Gastroesophageal sphincter (tissue), 4 donors: ENCODE results near the gene KMT2C. TPM values are rescaled to one million over a fixed set of nuclear protein-coding genes. Genes with fewer than 3 reads are reported as not detected.
A peak's percentile ranks its signal among the peaks of the same experiment; 100 is the strongest.

Experiments
- ATAC-seq: fragments of 150-250 bp; one replicate; pipeline ENCODE4 v1.9.1; 2016; ENCODE audit warnings: mild to moderate bottlenecking, moderate library complexity
- H3K27ac ChIP-seq, 4 donors: fragments of 200-600 bp; sonication (generic) in 3 of 4; 1 replicate in 3 of 4; 2 replicates in 1 of 4; pipeline ENCODE4 v1.5.1; 2016 to 2019
- H3K27me3 ChIP-seq: fragments of 200-600 bp; sonication (generic); one replicate; pipeline ENCODE4 v1.5.1; 2019
- H3K36me3 ChIP-seq, 2 donors: fragments of 200-600 bp; sonication (generic); one replicate each; pipeline ENCODE4 v1.5.1; 2019; ENCODE audit warnings: control low read depth in 1 of 2
- H3K4me1 ChIP-seq, 3 donors: fragments of 200-600 bp; sonication (generic); 1 replicate in 2 of 3; 2 replicates in 1 of 3; pipeline ENCODE4 v1.5.1; 2016 to 2019; ENCODE audit warnings: control low read depth in 2 of 3
- H3K4me3 ChIP-seq, 2 donors: fragments of 200-600 bp; sonication (generic); one replicate each; pipeline ENCODE4 v1.5.1; 2019; ENCODE audit warnings: mild to moderate bottlenecking in 1 of 2, moderate library complexity in 1 of 2
- H3K9me3 ChIP-seq, 3 donors: fragments of 200-600 bp; sonication (generic); one replicate each; pipeline ENCODE4 v1.5.1; 2017 to 2019; ENCODE audit warnings: control low read depth in 2 of 3
- EP300 ChIP-seq: sonication (generic); formaldehyde crosslinking; IDR thresholded peaks from one replicate; pipeline ENCODE4 v1.6.1; 2017; ENCODE audit warnings: antibody characterized with exemption, mild to moderate bottlenecking
- POLR2A ChIP-seq, 2 donors: fragments of 450-650 bp; IDR thresholded peaks; one replicate each; pipeline ENCODE4 v1.6.1; 2017; ENCODE audit warnings: antibody characterized with exemption in 2 of 2, mild to moderate bottlenecking in 2 of 2, moderate library complexity in 1 of 2
- POLR2AphosphoS5 ChIP-seq: sonication (generic); formaldehyde crosslinking; IDR thresholded peaks from one replicate; pipeline ENCODE4 v1.6.1; 2017; ENCODE audit warnings: antibody characterized with exemption
- WGBS, 2 donors: methylation state at CpG; one replicate each; pipeline ENCODE4 v1.1.5; 2018; ENCODE audit warnings: low coverage in 1 of 2; 5-methylcytosine and 5-hydroxymethylcytosine counted together
- total RNA-seq, 4 donors: library from RNA; depleted of rRNA; stranded (reverse); fragments of >200 nt; gene quantifications; one replicate each; pipeline ENCODE4 v1.1.0, GENCODE V29; 2016
- TF ChIP-seq, protein P1 (sequence below), 4 experiments: fragments of 200-600 bp in 2 of 4; fragments of 450-650 bp in 2 of 4; sonication (generic) in 1 of 4; IDR thresholded peaks; one replicate each; pipeline ENCODE4 v1.5.1; 2017 to 2019; ENCODE audit warnings: antibody characterized with exemption in 4 of 4, mild to moderate bottlenecking in 2 of 4, moderate library complexity in 2 of 4

The KMT2C gene
- total RNA-seq, 4 donors from 2014 or later = 63.0 to 84.8 (median 75.5) TPM

DNA sequence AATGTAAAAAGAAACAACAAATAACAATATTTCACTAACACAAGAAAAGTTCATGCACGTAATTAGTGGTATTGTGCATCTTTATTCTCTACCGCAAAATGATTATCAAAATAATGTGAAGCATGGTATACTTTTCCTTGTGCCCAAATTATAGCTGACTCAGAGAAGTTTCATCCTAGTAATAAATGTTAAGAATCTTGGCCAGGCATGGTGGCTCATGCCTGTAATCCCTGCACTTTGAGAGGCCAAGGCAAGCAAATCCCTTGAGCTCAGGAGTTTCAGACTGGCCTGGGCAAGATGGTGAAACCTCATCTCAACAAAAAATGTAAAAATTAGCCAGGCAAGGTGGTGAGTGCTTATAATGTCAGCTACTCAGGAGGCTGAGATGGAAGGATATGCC lies 105.0 kb downstream of the KMT2C start:
- H3K36me3 ChIP-seq = peaks cover 0 to 40% of the 10 kb centered on the region in 2 donors
- TF ChIP-seq POLR2A (IDR thresholded peaks at IDR 0.05) = no peak
- no peak for TF ChIP-seq EP300
- TF ChIP-seq, protein P1, sequence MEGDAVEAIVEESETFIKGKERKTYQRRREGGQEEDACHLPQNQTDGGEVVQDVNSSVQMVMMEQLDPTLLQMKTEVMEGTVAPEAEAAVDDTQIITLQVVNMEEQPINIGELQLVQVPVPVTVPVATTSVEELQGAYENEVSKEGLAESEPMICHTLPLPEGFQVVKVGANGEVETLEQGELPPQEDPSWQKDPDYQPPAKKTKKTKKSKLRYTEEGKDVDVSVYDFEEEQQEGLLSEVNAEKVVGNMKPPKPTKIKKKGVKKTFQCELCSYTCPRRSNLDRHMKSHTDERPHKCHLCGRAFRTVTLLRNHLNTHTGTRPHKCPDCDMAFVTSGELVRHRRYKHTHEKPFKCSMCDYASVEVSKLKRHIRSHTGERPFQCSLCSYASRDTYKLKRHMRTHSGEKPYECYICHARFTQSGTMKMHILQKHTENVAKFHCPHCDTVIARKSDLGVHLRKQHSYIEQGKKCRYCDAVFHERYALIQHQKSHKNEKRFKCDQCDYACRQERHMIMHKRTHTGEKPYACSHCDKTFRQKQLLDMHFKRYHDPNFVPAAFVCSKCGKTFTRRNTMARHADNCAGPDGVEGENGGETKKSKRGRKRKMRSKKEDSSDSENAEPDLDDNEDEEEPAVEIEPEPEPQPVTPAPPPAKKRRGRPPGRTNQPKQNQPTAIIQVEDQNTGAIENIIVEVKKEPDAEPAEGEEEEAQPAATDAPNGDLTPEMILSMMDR (IDR thresholded peaks at IDR 0.05) = no peak
- no peak for TF ChIP-seq POLR2AphosphoS5
- H3K27me3 ChIP-seq = no peaks in the 10 kb centered on the region
- no peak overlapping the region for H3K4me3 ChIP-seq
- WGBS, 2 donors = 91 to 96% methylated on average over 2 of the region's 2 CpGs
- no peak for ATAC-seq
- H3K4me1 ChIP-seq = peaks cover 2 to 23% (median 4%) of the 10 kb centered on the region in 3 donors
- H3K27ac ChIP-seq = no peak overlapping the region
- H3K9me3 ChIP-seq = no peaks in the 10 kb centered on the region

DNA sequence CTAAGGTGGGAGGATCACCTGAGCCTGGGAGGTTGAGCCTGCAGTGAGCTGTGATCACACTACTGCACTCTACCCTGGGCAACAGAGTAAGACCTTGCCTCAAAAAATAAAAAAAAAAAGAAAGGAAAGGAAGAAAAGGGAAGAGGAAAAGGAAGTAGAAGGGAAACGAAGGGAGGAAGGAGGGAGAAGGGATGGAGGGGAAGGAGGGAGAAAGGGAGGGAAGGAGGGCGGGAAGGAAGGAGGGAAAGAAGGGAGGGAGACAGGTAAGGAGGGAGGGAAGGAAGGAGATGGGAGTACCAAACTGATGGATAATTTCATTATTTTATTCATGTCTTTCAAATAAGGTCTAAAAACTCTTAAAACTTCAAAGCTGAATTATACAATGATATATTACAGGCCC lies 106.3 kb downstream of the KMT2C start:
- no peak overlapping the region for H3K27ac ChIP-seq
- H3K36me3 ChIP-seq = peaks cover 0 to 40% of the 10 kb centered on the region in 2 donors
- 82 to 88% methylated on average over 1 to 2 of the region's 2 CpGs for WGBS, 2 donors
- no peak for ATAC-seq
- TF ChIP-seq, protein P1 (IDR thresholded peaks at IDR 0.05) = no peak
- TF ChIP-seq POLR2AphosphoS5 (no peak), EP300 (no peak), POLR2A (IDR thresholded peaks at IDR 0.05) (no peak)
- no peak overlapping the region for H3K4me3 ChIP-seq
- peaks cover 0 to 16% (median 0%) of the 10 kb centered on the region in 3 donors for H3K4me1 ChIP-seq
- no peaks in the 10 kb centered on the region for H3K9me3 ChIP-seq
- no peaks in the 10 kb centered on the region for H3K27me3 ChIP-seq

DNA sequence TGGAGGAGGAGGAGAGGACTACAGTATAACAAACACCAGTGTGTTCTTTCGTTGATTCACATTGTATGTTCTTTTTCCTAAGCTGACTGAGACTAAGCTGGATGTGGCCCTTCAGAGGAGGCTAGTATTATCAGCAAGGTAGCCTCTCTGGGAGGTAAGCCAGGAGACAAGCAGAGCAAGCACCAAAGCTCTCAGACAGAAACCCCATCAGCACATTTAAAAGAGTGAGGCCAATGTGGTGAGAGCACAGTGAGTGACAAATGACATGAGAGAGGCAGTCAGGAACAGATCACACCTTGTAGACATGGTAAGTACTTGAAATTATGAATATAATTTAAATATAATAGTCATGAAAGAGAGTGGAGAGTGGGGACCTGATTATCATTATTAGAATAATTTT lies 107.6 kb downstream of the KMT2C start:
- Histone ChIP-seq H3K27ac (no peak overlapping the region), H3K27me3 (no peaks in the 10 kb centered on the region), H3K9me3 (no peaks in the 10 kb centered on the region), H3K4me3 (no peak overlapping the region), H3K4me1 (peaks cover 0 to 16% (median 0%) of the 10 kb centered on the region in 3 donors), H3K36me3 (peaks cover 0 to 40% of the 10 kb centered on the region in 2 donors)
- no peak for ATAC-seq
- WGBS, 2 donors = 87 to 100% methylated on average over 1 of the region's 1 CpG
- TF ChIP-seq EP300 (no peak), POLR2A (IDR thresholded peaks at IDR 0.05) (no peak), POLR2AphosphoS5 (no peak)
- TF ChIP-seq, protein P1 (IDR thresholded peaks at IDR 0.05) = no peak

DNA sequence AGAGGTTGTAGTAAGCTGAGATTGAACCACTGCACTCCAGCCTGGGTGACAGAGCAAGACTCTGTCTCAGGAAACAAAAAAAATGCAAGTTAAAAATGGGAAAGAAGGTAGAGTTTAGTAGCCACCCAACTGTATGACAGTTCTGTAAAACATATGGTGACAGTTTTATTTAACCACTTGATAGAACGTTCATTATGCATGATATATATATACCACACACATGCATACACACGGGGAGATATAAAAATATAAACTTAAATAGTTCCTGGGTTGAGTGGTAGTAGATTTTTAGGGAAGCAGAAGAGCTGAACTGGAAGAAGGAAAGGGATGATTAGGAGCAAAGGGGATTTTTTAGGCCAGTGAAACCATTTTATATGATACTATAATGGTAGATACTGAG lies 120.0 kb downstream of the KMT2C start:
- H3K4me1 ChIP-seq = peaks cover 3 to 42% (median 12%) of the 10 kb centered on the region in 3 donors
- WGBS, 2 donors = 58 to 82% methylated on average over 2 of the region's 2 CpGs
- no peak for TF ChIP-seq POLR2A (IDR thresholded peaks at IDR 0.05)
- no peak for TF ChIP-seq POLR2AphosphoS5
- TF ChIP-seq, protein P1 (IDR thresholded peaks at IDR 0.05) = no peak
- TF ChIP-seq EP300 = no peak
- no peaks in the 10 kb centered on the region for H3K9me3 ChIP-seq
- ATAC-seq = no peak
- H3K36me3 ChIP-seq = peaks cover 0 to 12% of the 10 kb centered on the region in 2 donors
- H3K27ac ChIP-seq = no peak overlapping the region
- H3K4me3 ChIP-seq = no peak overlapping the region
- H3K27me3 ChIP-seq = no peaks in the 10 kb centered on the region

DNA sequence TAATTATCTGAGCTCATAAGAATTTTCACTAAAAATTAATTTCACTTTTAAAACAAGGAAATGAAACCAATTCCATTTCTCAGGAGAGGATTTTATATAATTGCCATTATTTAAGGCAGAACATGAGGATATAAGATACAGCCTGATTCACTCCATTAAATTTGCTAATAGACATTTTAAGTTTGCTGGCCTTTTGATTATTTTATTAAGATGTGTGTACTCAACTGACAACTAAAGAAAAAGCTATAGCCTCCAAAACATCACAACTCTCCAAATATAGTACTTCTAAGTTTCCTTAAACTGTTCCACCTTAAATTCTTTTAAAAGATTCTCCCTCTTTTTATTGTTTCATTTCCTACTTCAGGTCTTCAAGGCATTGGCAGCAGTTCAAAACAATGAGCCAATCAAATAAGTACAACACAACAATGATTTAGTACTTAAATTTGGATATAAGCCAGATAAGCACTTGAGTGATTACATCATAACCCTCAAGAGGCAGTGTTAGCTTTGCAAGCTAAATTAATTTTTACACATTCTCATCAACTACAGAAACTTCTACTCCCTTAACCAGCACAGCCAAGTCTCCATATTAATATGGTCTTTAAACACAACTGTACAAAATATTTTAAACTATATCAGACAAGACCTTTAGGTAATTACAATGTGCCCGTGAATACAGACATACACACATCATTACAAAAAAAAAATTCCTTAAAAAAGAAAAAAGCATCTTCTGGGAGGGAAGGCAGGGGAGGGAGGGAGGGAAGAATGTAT lies 121.8 kb downstream of the KMT2C start:
- no peaks in the 10 kb centered on the region for H3K9me3 ChIP-seq
- peaks cover 0 to 21% of the 10 kb centered on the region in 2 donors for H3K36me3 ChIP-seq
- ATAC-seq = peak; percentile 84
- H3K4me3 ChIP-seq = no peak overlapping the region
- no peaks in the 10 kb centered on the region for H3K27me3 ChIP-seq
- peaks cover 3 to 42% (median 12%) of the 10 kb centered on the region in 3 donors for H3K4me1 ChIP-seq
- peak overlapping the region in 3 of 4 donors; percentile 9 to 29 (median 11) for H3K27ac ChIP-seq
- WGBS, 2 donors = 25 to 43% methylated on average over 1 of the region's 1 CpG
- TF ChIP-seq POLR2A (IDR thresholded peaks at IDR 0.05) (no peak), EP300 (no peak), POLR2AphosphoS5 (peak; percentile 68)
- TF ChIP-seq, protein P1 (IDR thresholded peaks at IDR 0.05) = no peak
